ENCODE data around the gene ZNF205. TPM values are rescaled to one million over a fixed set of nuclear protein-coding genes. Genes with fewer than 3 reads are reported as not detected.
"Not testable (repeated sequence)": the region's sequence is repeated elsewhere in the genome, so short reads cannot be mapped to it uniquely, and the experiment has no call there.

Gene ZNF205
- total RNA-seq = not detected

GRCh38 chr16:3112058-3112880 is at the start of gene ZNF205:
TSS of gene ZNF205 (plus strand) at chr16:3112586. CDS start at chr16:3113431, 845 bp downstream.
- ATAC-seq (no peak), DNase-seq (ENCODE audit: low spot score) (no peak)
- Mint-ChIP-seq H3K27ac (no peak within 1 kb of the TSS), H3K27me3 (peaks cover 0 to 3% of the 10 kb centered on the region in 2 donors), H3K9me3 (no peaks in the 10 kb centered on the region), H3K36me3 (no peaks in the 10 kb centered on the region), H3K4me1 (ENCODE audit: low read depth in 2 of 2) (peaks cover 2 to 7% of the 10 kb centered on the region in 2 donors), H3K4me3 (no peak within 1 kb of the TSS)

- no peaks in the 10 kb centered on the region for H3K27me3 Mint-ChIP-seq
- peak overlapping the region; percentile 97 to 100 for H3K27ac Mint-ChIP-seq
- H3K4me3 Mint-ChIP-seq = peak overlapping the region; percentile 52
- ATAC-seq = no peak
- H3K4me1 Mint-ChIP-seq (ENCODE audit: low read depth in 2 of 2) = peaks cover 46 to 53% of the 10 kb centered on the region in 2 donors
- H3K9me3 Mint-ChIP-seq = no peaks in the 10 kb centered on the region
- DNase-seq (ENCODE audit: low spot score) = no peak
- peaks cover 11% of the 10 kb centered on the region for H3K36me3 Mint-ChIP-seq
Observed at GRCh38 chr16:3063625-3064386, 48.6 kb upstream of the ZNF205 start.

- Mint-ChIP-seq H3K9me3 (no peaks in the 10 kb centered on the region), H3K4me1 (ENCODE audit: low read depth in 2 of 2) (peaks cover 49 to 55% of the 10 kb centered on the region in 2 donors), H3K27me3 (no peaks in the 10 kb centered on the region), H3K27ac (peak within 1 kb of the TSS; percentile 97 to 100), H3K36me3 (peaks cover 22% of the 10 kb centered on the region), H3K4me3 (peak within 1 kb of the TSS; percentile 100)
- DNase-seq (ENCODE audit: low spot score) = no peak
- peak; percentile 71 to 73 for ATAC-seq
Observed at GRCh38 chr16:3065069-3065741, 47.2 kb upstream of the ZNF205 start, which contains the start of gene IL32. TSS of gene IL32 (plus strand) at chr16:3065640. CDS start at chr16:3065812, 172 bp downstream.

GRCh38 chr16:3065742-3066439 is 46.5 kb upstream of the ZNF205 start:
- peaks cover 22% of the 10 kb centered on the region for H3K36me3 Mint-ChIP-seq
- no peaks in the 10 kb centered on the region for H3K9me3 Mint-ChIP-seq
- DNase-seq (ENCODE audit: low spot score) = no peak
- no peaks in the 10 kb centered on the region for H3K27me3 Mint-ChIP-seq
- ATAC-seq = peak; percentile 1 to 29
- peak overlapping the region; percentile 100 for H3K4me3 Mint-ChIP-seq
- peaks cover 50 to 54% of the 10 kb centered on the region in 2 donors for H3K4me1 Mint-ChIP-seq (ENCODE audit: low read depth in 2 of 2)
- H3K27ac Mint-ChIP-seq = peak overlapping the region; percentile 97 to 100

- DNase-seq (ENCODE audit: low spot score) (no peak), ATAC-seq (peak in 1 of 2 donors; percentile 1)
- Mint-ChIP-seq H3K4me1 (ENCODE audit: low read depth in 2 of 2) (peaks cover 55 to 59% of the 10 kb centered on the region in 2 donors), H3K27ac (peak overlapping the region; percentile 97 to 100), H3K27me3 (no peaks in the 10 kb centered on the region), H3K4me3 (peak overlapping the region; percentile 100), H3K36me3 (peaks cover 22% of the 10 kb centered on the region), H3K9me3 (no peaks in the 10 kb centered on the region)
Observed at GRCh38 chr16:3066440-3066748, 46.0 kb upstream of the ZNF205 start.

GRCh38 chr16:3068487-3068886 is 43.9 kb upstream of the ZNF205 start:
- H3K4me1 Mint-ChIP-seq (ENCODE audit: low read depth in 2 of 2) = peaks cover 57 to 62% of the 10 kb centered on the region in 2 donors
- no peaks in the 10 kb centered on the region for H3K27me3 Mint-ChIP-seq
- ATAC-seq (no peak), DNase-seq (ENCODE audit: low spot score) (no peak)
- peak overlapping the region; percentile 100 for H3K4me3 Mint-ChIP-seq
- H3K36me3 Mint-ChIP-seq = peaks cover 22% of the 10 kb centered on the region
- H3K9me3 Mint-ChIP-seq = no peaks in the 10 kb centered on the region
- peak overlapping the region; percentile 97 to 100 for H3K27ac Mint-ChIP-seq

GRCh38 chr16:3069146-3069545 is 43.2 kb upstream of the ZNF205 start:
- not testable (repeated sequence) for H3K9me3 Mint-ChIP-seq; ATAC-seq; H3K27me3 Mint-ChIP-seq; DNase-seq (ENCODE audit: low spot score)
- peaks cover 59 to 64% of the 10 kb centered on the region in 2 donors for H3K4me1 Mint-ChIP-seq (ENCODE audit: low read depth in 2 of 2)
- H3K27ac Mint-ChIP-seq = peak overlapping the region; percentile 97 to 100
- H3K4me3 Mint-ChIP-seq = peak overlapping the region; percentile 73
- peaks cover 22% of the 10 kb centered on the region for H3K36me3 Mint-ChIP-seq

- H3K27me3 Mint-ChIP-seq = no peaks in the 10 kb centered on the region
- DNase-seq (ENCODE audit: low spot score) = no peak
- peaks cover 19% of the 10 kb centered on the region for H3K36me3 Mint-ChIP-seq
- H3K9me3 Mint-ChIP-seq = no peaks in the 10 kb centered on the region
- H3K4me3 Mint-ChIP-seq = no peak overlapping the region
- peak overlapping the region; percentile 97 to 100 for H3K27ac Mint-ChIP-seq
- no peak for ATAC-seq
- peaks cover 67 to 68% of the 10 kb centered on the region in 2 donors for H3K4me1 Mint-ChIP-seq (ENCODE audit: low read depth in 2 of 2)
Observed at GRCh38 chr16:3070608-3071111, 41.7 kb upstream of the ZNF205 start.

- Mint-ChIP-seq H3K4me1 (ENCODE audit: low read depth in 2 of 2) (peaks cover 74 to 75% of the 10 kb centered on the region in 2 donors), H3K4me3 (peak overlapping the region; percentile 61), H3K27ac (peak overlapping the region; percentile 97 to 100), H3K27me3 (no peaks in the 10 kb centered on the region), H3K9me3 (no peaks in the 10 kb centered on the region), H3K36me3 (peaks cover 15% of the 10 kb centered on the region)
- ATAC-seq (no peak), DNase-seq (ENCODE audit: low spot score) (no peak)
Observed at GRCh38 chr16:3071655-3072054, 40.7 kb upstream of the ZNF205 start.

- H3K9me3 Mint-ChIP-seq; H3K27me3 Mint-ChIP-seq; DNase-seq (ENCODE audit: low spot score): not testable (repeated sequence)
- peak in 1 of 2 donors; percentile 15 for ATAC-seq
- H3K4me1 Mint-ChIP-seq (ENCODE audit: low read depth in 2 of 2) = peaks cover 76 to 80% of the 10 kb centered on the region in 2 donors
- H3K27ac Mint-ChIP-seq = peak overlapping the region; percentile 97 to 100
- H3K4me3 Mint-ChIP-seq = peak overlapping the region; percentile 61
- H3K36me3 Mint-ChIP-seq = peaks cover 15% of the 10 kb centered on the region
Observed at GRCh38 chr16:3072148-3072547, 40.2 kb upstream of the ZNF205 start.

- H3K27me3 Mint-ChIP-seq; H3K9me3 Mint-ChIP-seq; DNase-seq (ENCODE audit: low spot score): not testable (repeated sequence)
- H3K27ac Mint-ChIP-seq = peak overlapping the region; percentile 98 to 100
- H3K4me3 Mint-ChIP-seq = peak overlapping the region; percentile 85
- peaks cover 18% of the 10 kb centered on the region for H3K36me3 Mint-ChIP-seq
- peaks cover 79 to 86% of the 10 kb centered on the region in 2 donors for H3K4me1 Mint-ChIP-seq (ENCODE audit: low read depth in 2 of 2)
- ATAC-seq = peak; percentile 71 to 77
Observed at GRCh38 chr16:3072576-3073263, 39.7 kb upstream of the ZNF205 start.

- Mint-ChIP-seq H3K9me3 (no peaks in the 10 kb centered on the region), H3K36me3 (peaks cover 21% of the 10 kb centered on the region), H3K4me3 (peak overlapping the region; percentile 85)
Observed at GRCh38 chr16:3073448-3073847, 38.9 kb upstream of the ZNF205 start.

More at GRCh38 chr16:3073448-3073847, 38.9 kb upstream of the ZNF205 start:
- H3K4me1 Mint-ChIP-seq (ENCODE audit: low read depth in 2 of 2) = peaks cover 81 to 89% of the 10 kb centered on the region in 2 donors
- peak overlapping the region; percentile 98 to 100 for H3K27ac Mint-ChIP-seq
- H3K27me3 Mint-ChIP-seq = no peaks in the 10 kb centered on the region
- ATAC-seq = no peak
- DNase-seq (ENCODE audit: low spot score) = no peak
